ENCODE data around the gene KCNJ5. TPM values are rescaled to one million over a fixed set of nuclear protein-coding genes. Genes with fewer than 3 reads are reported as not detected.

Gene KCNJ5
- total and polyA plus RNA-seq, 2 experiments from 2014 or later = under 0.01 TPM; not detected in 1

DNA sequence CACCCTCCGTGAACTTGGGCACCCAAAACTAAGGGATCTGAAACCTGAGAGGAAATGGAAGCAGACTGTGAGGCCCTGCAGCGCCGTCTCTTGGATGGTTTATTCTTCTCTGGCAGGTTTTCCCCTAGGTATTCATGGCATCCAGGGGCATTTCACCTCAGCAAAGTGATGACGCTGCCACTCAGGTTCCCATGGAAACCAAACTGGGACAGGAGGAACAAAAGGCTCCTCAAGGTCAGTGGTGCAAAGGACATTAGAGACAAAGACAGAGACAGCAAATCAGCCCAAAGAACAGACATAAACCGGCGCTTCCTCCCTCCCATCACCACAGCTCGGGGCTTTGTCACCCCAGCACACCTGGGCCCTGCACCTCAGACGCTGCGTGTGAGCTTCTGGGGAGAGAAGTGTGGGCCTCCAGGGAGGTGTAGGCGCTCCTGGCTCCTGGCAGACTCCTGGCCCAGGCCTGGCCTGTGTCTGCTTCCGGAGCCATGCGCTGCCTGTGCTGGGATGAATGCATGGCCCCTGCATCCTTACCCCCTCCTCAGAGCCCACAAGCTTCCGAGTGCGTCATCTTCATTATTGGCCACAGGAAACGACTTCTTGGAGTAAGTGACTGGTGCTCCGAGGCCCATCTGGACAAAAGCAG, 45.6 kb downstream of the KCNJ5 start:
- 90% methylated on average over 16 of the region's 16 CpGs for WGBS, 2 experiments (ENCODE audit: low coverage in 1 of 2, low lambda C conversion rate in 2 of 2, missing lambda C conversion rate in 2 of 2)

DNA sequence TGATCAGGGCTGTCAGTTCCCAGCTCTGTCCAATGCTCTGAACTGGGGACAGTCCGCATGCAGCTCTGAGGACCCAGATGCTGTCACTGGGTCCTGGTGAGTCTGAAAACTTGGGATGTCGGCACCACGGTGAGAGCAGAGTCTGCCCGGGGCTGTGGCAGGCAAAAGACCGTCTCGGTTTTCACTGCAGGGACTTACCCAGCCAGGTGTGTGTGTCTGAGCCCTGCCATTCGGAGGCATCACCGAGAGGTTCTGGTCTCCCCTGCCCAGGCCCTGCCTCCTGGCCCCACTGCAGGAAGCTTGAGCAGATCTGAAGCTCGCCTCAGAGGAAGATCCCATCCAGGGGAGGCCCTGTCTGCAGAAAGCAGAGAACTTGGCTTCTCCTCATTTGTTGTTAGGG, 46.3 kb downstream of the KCNJ5 start:
- no peak for TF ChIP-seq EZH2phosphoT487 (IDR thresholded peaks at IDR 0.05; ENCODE audit: insufficient read depth, low read depth)
- TF ChIP-seq EZH2 (IDR thresholded peaks at IDR 0.05; ENCODE audit: insufficient read depth, poor library complexity, severe bottlenecking) = no peak
- Histone ChIP-seq H2AFZ (no peak overlapping the region), H3K4me1 (ENCODE audit: insufficient read depth) (no peaks in the 10 kb centered on the region), H3K4me2 (ENCODE audit: unreplicated experiment) (no peak overlapping the region), H3K36me3 (ENCODE audit: low read depth) (no peaks in the 10 kb centered on the region), H3K9me2 (ENCODE audit: insufficient read depth) (no peaks in the 10 kb centered on the region), H3K9ac (no peak overlapping the region), H3K27me3 (replicated peaks; ENCODE audit: insufficient read depth) (peaks cover 23% of the 10 kb centered on the region), H3K27ac (no peak overlapping the region), H3F3A (ENCODE audit: insufficient read depth) (no peaks in the 10 kb centered on the region), H3K4me3 (no peak overlapping the region), H4K20me1 (ENCODE audit: insufficient read depth) (no peaks in the 10 kb centered on the region), H3K9me3 (ENCODE audit: low read depth) (no peaks in the 10 kb centered on the region), H3K79me2 (ENCODE audit: insufficient read depth) (no peaks in the 10 kb centered on the region)
- no peak for DNase-seq
- WGBS, 2 experiments (ENCODE audit: low coverage in 1 of 2, low lambda C conversion rate in 2 of 2, missing lambda C conversion rate in 2 of 2) = 83 to 84% methylated on average over 9 of the region's 9 CpGs
- in situ Hi-C loops (cut with MboI) = no loop called here

More for the DNA sequence above, 45.6 kb downstream of the KCNJ5 start:
- Histone ChIP-seq H3K27me3 (replicated peaks; ENCODE audit: insufficient read depth) (peaks cover 29% of the 10 kb centered on the region), H3K4me2 (ENCODE audit: unreplicated experiment) (no peak overlapping the region), H3K4me3 (no peak overlapping the region), H4K20me1 (ENCODE audit: insufficient read depth) (no peaks in the 10 kb centered on the region), H3K9me2 (ENCODE audit: insufficient read depth) (no peaks in the 10 kb centered on the region), H3K9ac (no peak overlapping the region), H3K36me3 (ENCODE audit: low read depth) (no peaks in the 10 kb centered on the region), H3K4me1 (ENCODE audit: insufficient read depth) (no peaks in the 10 kb centered on the region), H3K27ac (no peak overlapping the region), H2AFZ (no peak overlapping the region), H3K79me2 (ENCODE audit: insufficient read depth) (no peaks in the 10 kb centered on the region), H3F3A (ENCODE audit: insufficient read depth) (no peaks in the 10 kb centered on the region), H3K9me3 (ENCODE audit: low read depth) (no peaks in the 10 kb centered on the region)
- in situ Hi-C loops (cut with MboI) = no loop called here
- TF ChIP-seq EZH2phosphoT487 (IDR thresholded peaks at IDR 0.05; ENCODE audit: insufficient read depth, low read depth) = no peak
- no peak for TF ChIP-seq EZH2 (IDR thresholded peaks at IDR 0.05; ENCODE audit: insufficient read depth, poor library complexity, severe bottlenecking)
- DNase-seq = no peak

DNA sequence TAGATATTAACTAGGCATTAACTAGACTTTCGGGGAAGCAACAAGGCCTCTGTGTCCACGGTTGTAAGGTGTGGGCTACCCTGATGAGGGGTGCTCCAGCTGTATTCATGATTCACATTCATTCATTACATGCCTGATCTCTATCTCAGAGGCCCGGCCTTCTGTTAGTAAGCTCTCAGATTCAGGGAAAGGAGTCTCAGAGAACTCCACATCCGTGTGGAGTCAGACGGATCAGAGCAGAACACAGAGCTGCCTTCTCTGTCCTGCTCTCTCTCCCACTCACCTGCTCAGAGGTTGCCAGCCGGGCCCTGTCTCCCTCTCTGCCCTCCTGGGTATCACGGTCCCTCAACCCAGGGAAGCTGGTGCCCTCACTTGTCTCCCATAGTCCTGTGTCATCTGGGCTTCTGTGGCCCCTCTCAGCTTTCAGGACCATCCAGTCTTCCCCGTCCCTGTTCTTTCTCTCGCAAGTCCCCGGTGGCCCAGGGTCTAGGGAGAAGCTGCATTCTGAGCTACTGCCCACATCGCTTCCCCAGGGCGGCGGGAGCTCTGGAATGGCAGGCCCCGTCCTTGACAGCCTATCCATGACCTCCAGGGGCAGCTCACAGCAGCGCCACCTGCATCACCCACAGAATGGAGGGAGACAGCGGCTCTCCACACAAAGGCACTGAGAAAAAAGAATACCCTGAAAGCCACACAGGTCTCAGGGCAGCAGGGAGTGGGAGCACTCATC, 47.2 kb downstream of the KCNJ5 start:
- WGBS, 2 experiments (ENCODE audit: low coverage in 1 of 2, low lambda C conversion rate in 2 of 2, missing lambda C conversion rate in 2 of 2) = 81 to 86% methylated on average over 15 to 16 of the region's 16 CpGs
- Histone ChIP-seq H3K9me3 (ENCODE audit: low read depth) (no peaks in the 10 kb centered on the region), H3K9ac (no peak overlapping the region), H3K79me2 (ENCODE audit: insufficient read depth) (no peaks in the 10 kb centered on the region), H3K27me3 (replicated peaks; ENCODE audit: insufficient read depth) (peaks cover 28% of the 10 kb centered on the region), H3K9me2 (ENCODE audit: insufficient read depth) (no peaks in the 10 kb centered on the region), H3F3A (ENCODE audit: insufficient read depth) (no peaks in the 10 kb centered on the region), H3K4me1 (ENCODE audit: insufficient read depth) (no peaks in the 10 kb centered on the region), H3K36me3 (ENCODE audit: low read depth) (no peaks in the 10 kb centered on the region), H3K27ac (no peak overlapping the region), H4K20me1 (ENCODE audit: insufficient read depth) (no peaks in the 10 kb centered on the region), H2AFZ (no peak overlapping the region), H3K4me2 (ENCODE audit: unreplicated experiment) (no peak overlapping the region), H3K4me3 (no peak overlapping the region)
- no peak for TF ChIP-seq EZH2phosphoT487 (IDR thresholded peaks at IDR 0.05; ENCODE audit: insufficient read depth, low read depth)
- TF ChIP-seq EZH2 (IDR thresholded peaks at IDR 0.05; ENCODE audit: insufficient read depth, poor library complexity, severe bottlenecking) = no peak
- DNase-seq = no peak
- in situ Hi-C loops (cut with MboI) = no loop called here

DNA sequence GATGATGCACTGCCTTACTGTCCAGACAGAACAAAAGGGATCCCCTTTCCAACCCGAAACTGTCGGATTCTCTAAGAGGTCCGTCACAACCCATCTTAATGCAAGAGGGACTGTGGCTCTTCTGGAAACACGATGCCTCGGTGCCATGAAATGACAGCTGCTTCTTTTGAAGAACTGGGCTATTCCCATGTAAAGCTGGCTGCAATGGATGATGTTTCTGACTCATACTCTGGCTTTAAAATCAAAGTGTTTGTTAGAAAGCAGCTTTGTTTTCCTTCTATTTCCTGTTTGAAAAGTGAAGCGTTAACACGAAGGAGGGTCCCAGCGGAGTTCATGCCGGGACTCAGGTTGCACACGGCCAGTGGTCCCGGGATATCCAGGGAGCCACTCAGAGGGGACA, 48.4 kb downstream of the KCNJ5 start:
- Histone ChIP-seq H2AFZ (no peak overlapping the region), H3K4me1 (ENCODE audit: insufficient read depth) (no peaks in the 10 kb centered on the region), H3K9me2 (ENCODE audit: insufficient read depth) (no peaks in the 10 kb centered on the region), H3F3A (ENCODE audit: insufficient read depth) (no peaks in the 10 kb centered on the region), H3K9ac (no peak overlapping the region), H3K79me2 (ENCODE audit: insufficient read depth) (no peaks in the 10 kb centered on the region), H3K27ac (no peak overlapping the region), H3K4me2 (ENCODE audit: unreplicated experiment) (no peak overlapping the region), H3K27me3 (replicated peaks; ENCODE audit: insufficient read depth) (peaks cover 29% of the 10 kb centered on the region), H3K4me3 (no peak overlapping the region), H3K9me3 (ENCODE audit: low read depth) (no peaks in the 10 kb centered on the region), H3K36me3 (ENCODE audit: low read depth) (no peaks in the 10 kb centered on the region), H4K20me1 (ENCODE audit: insufficient read depth) (no peaks in the 10 kb centered on the region)
- TF ChIP-seq EZH2 (IDR thresholded peaks at IDR 0.05; ENCODE audit: insufficient read depth, poor library complexity, severe bottlenecking) (no peak), EZH2phosphoT487 (IDR thresholded peaks at IDR 0.05; ENCODE audit: insufficient read depth, low read depth) (no peak)
- peak; percentile 35 for DNase-seq
- in situ Hi-C loops (cut with MboI) = no loop called here
- 13 to 14% methylated on average over 11 of the region's 11 CpGs for WGBS, 2 experiments (ENCODE audit: low coverage in 1 of 2, low lambda C conversion rate in 2 of 2, missing lambda C conversion rate in 2 of 2)
